Spleen (tissue), 7 donors: Measurements from ENCODE around the gene POLR2A.

ENCODE experiments used
- POLR2A ChIP-seq, 3 donors: fragments of 450-650 bp; IDR thresholded peaks; one replicate each; pipeline ENCODE4 v1.5.1; 2017; ENCODE audit warnings: antibody characterized with exemption in 3 of 3, mild to moderate bottlenecking in 1 of 3
- POLR2AphosphoS5 ChIP-seq, 3 donors: sonication (generic); formaldehyde crosslinking; IDR thresholded peaks; one replicate each; pipeline ENCODE4 v1.5.1; 2017; ENCODE audit warnings: antibody characterized with exemption in 3 of 3
- TF ChIP-seq, protein P1 (sequence below), 11 experiments: fragments of 200-600 bp in 7 of 11; fragments of 450-650 bp in 4 of 11; sonication (generic) in 4 of 11; IDR thresholded peaks in 8 of 11; conservative IDR thresholded peaks in 3 of 11; 1 replicate in 7 of 11; 2 replicates in 4 of 11; pipeline versions ENCODE4 v1.4.0 to v1.8.0; 2016 to 2021; ENCODE audit warnings: antibody characterized with exemption in 11 of 11, inconsistent platforms in 4 of 11, mild to moderate bottlenecking in 1 of 11
- donor health status: DM: no; HTN: no; CAD: no; lungs with moderate emphysema.
- donor health status: DM: no; HTN: no; CAD: no.
- donor health status: DM: no; HTN: no; CAD: no.

- TF ChIP-seq, protein P1, sequence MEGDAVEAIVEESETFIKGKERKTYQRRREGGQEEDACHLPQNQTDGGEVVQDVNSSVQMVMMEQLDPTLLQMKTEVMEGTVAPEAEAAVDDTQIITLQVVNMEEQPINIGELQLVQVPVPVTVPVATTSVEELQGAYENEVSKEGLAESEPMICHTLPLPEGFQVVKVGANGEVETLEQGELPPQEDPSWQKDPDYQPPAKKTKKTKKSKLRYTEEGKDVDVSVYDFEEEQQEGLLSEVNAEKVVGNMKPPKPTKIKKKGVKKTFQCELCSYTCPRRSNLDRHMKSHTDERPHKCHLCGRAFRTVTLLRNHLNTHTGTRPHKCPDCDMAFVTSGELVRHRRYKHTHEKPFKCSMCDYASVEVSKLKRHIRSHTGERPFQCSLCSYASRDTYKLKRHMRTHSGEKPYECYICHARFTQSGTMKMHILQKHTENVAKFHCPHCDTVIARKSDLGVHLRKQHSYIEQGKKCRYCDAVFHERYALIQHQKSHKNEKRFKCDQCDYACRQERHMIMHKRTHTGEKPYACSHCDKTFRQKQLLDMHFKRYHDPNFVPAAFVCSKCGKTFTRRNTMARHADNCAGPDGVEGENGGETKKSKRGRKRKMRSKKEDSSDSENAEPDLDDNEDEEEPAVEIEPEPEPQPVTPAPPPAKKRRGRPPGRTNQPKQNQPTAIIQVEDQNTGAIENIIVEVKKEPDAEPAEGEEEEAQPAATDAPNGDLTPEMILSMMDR (IDR thresholded peaks at IDR 0.05 in 8 of 11, conservative IDR thresholded peaks at IDR 0.05 in 3 of 11), result no peak
- TF ChIP-seq POLR2A (IDR thresholded peaks at IDR 0.05) (no peak), POLR2AphosphoS5 (IDR thresholded peaks at IDR 0.05) (no peak)
Measured at GRCh38 chr17:7512824-7513540, 28.8 kb downstream of the POLR2A start.
